T follicular helper cell (primary cell): Measurements from ENCODE around the gene MRPL36.
A peak's percentile ranks its signal among the peaks of the same experiment; 100 is the strongest.
"Not testable (repeated sequence)": the region's sequence is repeated elsewhere in the genome, so short reads cannot be mapped to it uniquely, and the experiment has no call there.

Experiments
- DNase-seq: peaks from one replicate; pipeline ENCODE4 v3.0.0-alpha.2; 2020; ENCODE audit warnings: low read depth
- total RNA-seq, 2 experiments: gene quantifications; one replicate each; lab custom pipeline; 2026; lab: John Stamatoyannopoulos, UW

MRPL36 gene
- total RNA-seq = 15.6 to 29.5 reads per million in 2 experiments

DNA sequence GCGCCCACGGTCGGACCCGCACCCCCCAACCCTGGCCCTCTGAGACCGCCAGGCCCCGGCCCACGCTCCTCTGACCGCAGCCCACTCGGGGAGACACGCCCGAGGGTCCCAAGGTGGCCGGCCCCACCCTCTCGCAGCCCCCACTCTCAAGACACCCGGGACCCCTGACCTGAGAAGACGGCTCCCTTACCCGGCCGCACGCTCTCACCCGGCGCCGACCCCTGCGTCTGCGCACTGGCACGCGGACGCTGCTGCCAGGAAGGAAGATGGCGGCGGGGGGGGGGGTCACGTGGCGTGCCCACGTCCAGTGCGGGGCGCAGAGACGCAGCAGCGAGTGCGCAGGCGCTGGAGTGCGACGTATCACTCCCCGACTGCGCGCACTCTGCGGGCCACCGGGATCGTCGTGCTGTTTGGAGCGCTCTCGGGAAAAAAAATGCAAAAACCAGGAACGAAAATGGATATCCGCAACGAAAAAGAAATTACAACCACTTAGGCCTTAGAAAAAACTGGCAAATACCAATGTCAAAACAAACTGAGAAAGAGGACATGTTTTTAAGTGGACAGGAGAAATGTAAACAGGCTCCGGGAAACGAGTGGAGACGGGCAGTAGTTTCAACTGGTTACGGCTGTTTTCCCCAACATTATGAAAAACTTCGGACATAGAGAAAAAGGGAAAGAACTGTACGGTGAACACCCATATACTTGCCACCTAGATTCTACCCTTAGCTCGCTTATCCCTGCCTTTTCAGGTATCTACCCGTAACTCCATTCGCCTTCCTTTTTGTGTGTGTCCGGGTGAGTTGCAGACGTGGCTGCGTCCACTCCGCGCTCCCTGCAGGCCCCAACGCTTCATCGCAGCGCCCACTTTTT is at the start of gene MRPL36:
TSS of gene MRPL36 (minus strand) at position 236 of the 870 bp plus-strand sequence. CDS start 902 bp downstream, outside the sequence.
- DNase-seq = peak; percentile 87

DNA sequence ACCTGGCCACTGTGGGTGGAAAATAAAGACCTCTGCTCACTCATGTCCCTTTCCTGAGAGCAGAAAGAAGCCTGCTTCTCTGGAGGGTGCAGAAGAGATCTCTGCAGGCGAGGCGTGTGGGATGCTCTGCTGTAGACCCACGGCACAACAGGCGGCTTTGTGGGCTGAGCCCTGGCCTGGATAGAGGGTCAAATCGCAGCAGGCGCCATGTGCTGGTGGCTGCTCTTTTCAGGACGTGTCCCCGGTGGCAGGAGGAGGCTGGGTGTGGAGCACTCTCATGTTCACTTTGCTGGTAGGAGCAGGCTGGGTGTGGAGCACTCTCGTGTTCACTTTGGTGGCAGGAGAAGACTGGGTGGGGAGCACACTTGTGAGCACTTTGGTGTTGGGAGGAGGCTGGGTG is 48.0 kb upstream of the MRPL36 start:
- no peak for DNase-seq

DNA sequence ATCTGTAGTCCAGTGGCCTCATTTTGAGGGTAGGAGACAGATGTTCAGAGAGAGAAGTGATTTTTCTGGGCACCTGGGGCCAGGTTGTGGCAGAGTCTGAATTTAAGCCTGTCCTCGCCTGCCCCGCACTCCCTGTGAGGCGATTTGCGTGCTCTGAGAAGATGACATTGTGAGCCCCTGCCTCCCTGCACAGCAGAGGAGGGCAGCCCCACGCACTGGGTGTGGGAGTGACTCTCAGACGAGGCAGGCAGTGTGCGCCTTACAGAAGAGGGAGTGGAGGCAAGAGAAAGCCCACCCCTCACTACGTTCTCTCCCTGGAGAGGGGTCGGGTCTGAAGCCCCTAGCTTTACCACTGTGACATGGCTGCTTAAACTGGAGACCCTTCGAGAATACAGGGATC is 47.4 kb upstream of the MRPL36 start:
- no peak for DNase-seq

DNA sequence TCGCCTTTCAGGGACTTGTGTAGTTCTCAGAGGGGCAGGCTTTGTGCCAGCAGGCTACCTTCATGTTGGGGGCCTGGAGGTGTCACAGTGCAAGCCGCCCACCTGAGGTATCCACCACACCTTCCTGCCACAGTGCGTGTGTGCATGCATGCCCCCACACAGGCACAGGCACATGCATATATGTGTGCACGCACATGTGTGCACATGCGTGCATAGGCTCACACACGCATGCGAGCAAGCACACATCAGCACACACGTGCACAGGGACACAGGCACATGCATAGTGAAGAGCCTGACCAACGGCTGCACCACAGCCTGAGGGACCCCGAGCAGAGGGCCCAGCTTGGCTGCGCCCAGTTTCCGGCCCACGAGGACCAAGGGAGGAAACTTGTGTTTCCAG is 46.9 kb upstream of the MRPL36 start:
- no peak for DNase-seq

DNA sequence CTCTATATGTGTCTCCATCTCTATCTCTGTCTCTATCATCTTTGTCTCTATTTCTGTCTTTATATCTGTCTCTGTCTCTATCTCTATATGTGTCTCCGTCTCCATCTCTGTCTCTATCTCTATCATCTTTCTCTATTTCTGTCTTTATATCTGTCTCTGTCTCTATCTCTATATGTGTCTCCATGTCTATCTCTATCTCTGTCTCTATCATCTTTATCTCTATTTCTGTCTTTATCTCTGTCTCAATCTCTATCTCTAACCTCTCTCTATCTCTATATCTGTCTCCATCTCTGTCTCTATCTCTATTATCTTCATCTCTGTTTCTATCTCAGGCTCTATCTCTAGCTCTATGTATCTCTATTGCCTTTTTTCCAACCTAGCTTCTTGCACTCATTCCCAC is 46.1 kb upstream of the MRPL36 start:
- DNase-seq = no peak

DNA sequence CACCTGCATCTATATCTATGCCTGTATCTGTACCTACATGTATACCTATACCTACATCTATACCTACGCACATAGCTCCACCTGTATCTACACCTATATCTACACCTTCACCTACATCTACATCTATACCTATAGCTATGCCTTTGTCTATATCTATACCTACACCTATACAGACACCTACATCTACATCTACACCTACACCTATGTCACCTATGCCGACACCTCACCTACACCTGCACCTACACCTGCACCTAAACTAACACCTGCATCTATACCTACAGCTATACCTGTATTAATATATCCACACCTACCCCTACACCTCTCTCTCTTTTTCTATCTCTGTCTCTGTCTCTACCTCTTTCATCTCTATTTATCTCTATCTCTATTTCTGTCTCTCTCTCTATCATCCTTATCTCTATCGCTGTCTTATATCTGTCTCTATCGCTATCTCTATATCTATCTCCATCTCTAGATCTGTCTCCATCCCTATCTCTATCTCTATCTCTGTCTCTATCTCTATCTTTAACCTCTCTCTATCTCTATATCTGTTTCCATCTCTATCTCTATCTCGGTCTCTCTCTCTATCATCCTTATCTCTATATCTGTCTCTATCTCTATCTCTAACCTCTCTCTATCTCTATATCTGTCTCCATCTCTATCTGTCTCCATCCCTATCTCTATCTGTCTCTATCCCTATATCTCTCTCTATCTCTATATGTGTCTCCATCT is 45.2 kb upstream of the MRPL36 start:
- no peak for DNase-seq

DNA sequence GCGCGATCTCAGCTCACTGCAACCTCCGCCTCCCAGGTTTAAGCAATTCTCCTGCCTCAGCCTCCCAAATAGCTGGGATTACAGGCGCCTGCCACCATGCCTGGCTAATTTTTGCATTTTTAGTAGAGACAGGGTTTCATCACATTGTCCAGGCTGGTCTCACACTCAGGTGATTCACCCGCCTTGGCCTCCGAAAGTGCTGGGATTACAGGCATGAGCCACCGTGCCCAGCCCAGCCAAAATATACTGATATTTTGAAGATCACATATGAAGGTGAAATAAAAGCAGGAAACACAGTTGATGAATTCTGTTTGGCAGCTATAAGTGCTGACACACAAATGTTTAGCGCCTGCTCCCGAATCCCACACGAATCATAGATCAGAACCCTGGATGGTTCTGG is 44.1 kb upstream of the MRPL36 start:
- DNase-seq = not testable (repeated sequence)

DNA sequence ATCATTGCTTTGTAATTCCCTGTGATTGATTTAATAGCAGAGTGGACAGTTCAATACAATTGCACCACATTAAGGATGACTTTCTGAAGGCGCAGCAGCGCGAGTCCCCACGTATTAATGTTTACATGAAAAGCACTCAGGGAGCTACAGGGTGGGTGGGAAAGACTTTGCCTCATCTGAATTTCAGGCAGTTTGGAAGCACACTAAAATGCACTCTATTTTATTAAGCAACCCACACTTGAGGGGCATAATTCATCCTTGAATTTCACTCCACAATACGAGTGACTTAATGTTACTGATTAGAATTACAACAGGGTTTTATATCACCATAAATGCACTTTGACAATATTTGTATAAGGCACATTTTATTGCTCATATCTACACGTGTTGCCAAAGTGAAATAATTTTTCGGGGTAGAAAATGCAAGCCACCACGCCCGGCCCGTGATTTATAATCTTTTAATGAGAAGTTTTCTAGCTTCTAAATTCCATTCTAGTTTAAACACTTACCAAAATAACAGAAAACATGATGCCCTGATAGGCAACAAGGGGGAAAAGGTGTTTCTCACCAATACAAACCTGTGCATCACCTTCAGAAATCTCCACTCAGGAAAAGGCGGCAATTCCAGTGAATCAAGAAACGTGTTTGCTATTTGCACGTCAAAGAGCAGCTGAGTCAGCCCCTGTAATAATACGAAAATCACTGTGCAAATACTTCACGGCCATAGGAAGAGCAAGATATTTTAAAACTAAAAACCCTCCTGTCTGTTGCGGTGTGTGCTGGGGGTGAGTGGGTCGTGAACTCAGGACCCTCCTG is 42.6 kb upstream of the MRPL36 start:
- no peak for DNase-seq

DNA sequence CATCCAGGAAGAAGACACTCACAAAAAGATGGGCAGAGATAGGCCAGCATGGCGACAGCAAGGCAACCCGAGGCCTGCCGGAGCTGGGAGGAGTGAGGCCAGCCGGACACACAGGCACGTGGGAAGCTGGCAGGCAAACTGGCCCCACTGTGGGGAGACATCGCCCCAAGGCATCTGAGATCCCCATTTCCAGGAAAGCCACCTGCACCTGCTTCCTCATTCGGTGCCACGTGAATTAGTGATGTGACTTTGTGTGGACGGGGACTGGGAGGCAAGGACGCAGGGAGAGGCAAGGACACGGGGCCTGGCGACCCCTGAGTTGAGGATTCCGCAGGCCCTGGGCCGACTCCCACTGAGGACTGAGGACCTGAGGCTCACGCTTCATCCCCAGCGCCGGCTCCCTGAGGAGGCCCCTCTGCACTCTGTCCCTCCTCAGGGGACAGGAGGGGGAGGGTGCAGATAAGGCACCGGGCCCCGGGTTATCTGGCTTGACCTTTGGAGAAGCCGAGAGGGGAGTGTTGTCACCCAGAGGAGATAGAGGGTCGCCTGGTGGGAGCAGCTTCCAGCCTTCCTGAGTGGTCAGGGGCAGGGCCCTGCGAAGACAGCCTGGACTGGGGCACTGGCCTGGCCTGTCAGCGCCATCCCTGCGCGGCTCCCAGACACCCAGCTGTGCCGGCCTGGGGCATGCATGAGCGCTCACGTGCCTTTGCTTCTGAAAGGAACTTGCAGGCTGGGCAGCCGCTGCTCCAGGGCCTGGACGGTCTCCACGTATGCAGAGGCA is 41.3 kb upstream of the MRPL36 start:
- DNase-seq = no peak

DNA sequence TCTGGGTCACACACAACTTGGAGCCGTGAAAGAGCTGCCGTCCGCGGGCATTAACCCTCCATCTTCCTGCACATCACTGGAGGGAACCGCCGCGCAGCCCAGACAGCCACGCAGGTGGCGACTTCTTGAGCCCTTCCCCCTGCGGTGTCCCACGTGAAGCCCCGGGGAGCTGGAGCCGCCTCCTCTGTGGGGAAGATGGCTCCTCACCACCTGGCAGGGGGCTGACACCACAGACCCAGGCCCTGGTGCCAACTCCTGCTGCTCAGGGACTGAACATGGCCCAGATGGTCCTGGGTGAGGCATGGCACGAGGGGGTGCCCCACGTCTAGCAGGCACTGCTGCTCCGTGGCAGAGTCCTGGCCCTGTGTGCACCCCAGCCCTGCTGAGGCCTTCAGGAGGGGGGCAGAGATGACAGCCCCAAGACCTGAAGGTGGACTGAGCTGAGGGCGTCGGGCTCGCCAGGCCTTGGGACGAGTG is 40.5 kb upstream of the MRPL36 start:
- DNase-seq = no peak

DNA sequence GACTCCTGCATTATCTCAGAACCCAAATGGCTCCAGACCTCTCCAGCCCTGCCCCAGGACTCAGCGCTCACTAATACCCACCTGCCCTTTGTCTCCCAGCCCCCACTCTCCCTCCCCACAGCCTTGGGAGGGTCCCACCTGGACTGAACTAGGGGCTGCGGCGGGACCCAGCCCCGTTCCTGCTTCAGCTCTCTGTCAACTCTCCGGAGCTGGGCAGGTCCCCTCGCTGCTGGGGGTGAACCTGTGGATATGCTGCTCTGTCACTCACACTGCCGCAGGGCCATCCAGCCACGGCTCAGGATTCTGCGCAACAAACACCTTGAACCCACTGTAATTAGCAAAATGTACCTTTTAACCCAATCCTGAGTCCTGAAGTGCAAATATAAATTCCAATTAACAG is 38.4 kb upstream of the MRPL36 start:
- DNase-seq = no peak

DNA sequence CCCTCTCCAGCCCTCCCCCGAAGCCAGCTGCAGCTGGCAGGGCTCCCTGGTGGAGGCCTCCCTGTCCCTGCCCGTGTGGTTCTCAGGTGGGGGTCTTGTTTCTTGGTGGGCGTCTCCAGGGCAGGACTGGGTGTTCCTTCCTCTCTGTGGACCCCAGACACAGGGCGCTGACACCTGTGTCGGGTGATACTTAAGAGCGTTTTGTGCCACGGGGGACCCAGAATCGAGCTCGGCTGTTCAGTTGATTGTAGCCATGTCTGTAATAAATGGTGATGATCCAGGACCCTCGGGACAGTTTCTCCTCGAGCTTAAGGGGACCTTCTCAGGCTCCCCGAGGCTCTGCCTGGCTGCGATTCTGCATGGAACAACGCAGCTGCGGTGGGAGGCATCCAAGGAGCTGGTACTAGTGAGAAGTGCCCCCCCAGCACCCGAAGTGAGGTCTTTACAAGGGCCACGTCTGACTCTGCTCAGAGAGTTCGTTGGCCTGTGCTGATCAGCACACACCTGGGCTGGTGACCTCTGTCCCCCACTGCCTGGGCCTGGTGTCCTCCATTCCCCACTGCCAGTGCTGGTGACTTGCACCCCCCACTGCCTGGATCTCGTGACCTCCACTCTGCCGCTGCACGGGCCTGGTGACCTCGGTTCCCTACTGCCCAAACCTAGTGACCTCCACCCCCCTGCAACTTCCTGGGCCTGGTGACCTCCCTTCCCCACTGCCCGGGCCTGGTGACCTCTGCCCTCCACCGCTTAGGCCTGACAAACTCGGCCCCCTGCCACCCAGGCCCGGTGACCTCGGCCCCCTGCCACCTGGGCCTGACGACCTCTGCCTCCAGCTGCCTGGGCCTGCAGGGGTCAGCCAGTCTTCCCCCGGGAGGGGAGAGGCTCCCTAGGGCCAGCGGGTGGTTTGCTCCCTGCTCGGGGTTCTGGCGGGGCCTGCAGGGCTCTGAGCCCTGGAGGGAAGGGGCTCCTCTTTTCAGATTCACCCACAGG is 37.5 kb upstream of the MRPL36 start:
- DNase-seq = no peak

DNA sequence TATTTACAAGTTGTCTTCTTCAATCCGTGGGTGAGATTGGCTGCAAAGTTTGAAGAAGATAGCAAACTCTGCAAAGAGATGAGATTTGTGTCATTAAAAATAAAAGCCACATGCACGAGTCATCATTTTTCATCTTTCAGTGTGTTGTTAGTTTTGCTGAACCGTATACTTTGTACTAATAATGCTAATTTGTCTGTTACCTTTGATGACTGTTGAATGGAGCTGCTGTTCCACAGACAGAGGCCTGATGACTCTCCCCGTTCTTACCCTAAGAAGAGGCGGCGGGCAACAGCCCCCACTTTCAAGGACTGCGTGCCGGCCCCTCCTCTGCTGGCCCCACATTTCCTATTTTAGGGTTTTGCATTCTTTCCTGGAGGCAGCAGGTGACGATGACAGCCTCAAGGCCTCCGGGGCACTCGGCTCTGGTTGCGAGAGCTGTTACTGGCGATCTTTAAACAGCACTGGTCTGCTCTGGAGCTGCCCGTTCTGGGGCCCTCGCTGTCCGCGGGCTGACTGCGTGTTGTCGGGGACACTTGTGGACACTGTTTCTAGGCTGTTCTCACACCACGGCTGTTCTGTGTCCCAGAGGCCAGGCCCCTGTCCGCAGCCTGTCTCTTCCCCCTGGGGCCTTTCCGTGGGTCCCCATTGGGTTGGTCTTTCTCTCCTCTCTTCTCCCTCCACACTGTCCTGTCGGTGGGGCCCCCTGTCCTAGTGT is 36.7 kb upstream of the MRPL36 start:
- DNase-seq = no peak

DNA sequence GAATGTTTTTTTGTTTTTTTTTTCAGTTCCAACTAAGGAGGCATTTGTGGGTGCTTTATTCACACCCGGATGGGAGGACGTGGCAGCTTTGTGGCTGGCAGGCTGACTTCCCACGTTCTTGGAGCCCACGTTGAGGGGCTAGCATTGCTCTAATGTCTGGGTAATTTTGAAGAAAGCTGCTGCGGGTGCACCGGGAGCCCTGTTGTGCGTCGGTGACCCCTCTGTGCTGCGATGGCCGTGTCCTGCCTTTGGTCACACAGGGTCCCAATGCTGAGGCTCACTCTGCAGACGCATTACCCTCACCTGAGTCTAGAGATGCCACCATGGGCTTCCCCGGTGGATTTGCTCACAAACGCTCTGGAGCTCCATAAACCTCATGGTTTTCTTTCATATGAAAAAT is 35.8 kb upstream of the MRPL36 start:
- DNase-seq = no peak

DNA sequence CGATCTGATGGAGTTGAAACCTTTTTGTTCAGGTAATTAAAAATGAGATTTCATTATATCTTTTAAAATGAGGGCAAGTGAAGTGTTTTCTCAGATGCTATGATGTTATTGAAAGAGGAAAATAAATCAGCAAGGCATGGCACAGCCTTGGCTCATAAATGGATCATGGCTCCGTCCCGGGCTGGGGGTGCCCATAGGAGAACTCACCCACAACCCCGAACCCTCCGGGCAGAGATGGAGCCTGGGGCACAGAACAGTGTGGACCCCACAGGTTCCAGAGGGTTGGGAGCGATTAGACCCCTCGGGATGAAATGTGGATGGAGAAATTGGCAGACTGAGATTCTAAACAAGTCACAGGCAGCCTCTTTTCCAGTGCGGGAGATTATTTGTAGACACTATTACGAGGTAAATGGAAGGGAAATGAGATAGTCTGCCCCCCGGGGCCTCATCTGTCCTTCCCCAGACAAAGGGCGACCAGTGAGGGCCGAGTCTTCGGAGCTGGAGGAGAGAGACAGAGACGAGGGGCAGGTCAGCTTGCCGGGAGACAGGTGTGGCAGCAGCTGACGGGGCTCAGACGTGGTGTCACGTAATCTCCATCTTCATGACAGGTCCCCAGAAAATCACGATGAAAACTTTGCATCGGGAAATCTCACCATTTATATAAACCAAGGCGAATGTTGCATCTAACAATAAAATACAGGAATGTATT is 35.2 kb upstream of the MRPL36 start:
- no peak for DNase-seq

DNA sequence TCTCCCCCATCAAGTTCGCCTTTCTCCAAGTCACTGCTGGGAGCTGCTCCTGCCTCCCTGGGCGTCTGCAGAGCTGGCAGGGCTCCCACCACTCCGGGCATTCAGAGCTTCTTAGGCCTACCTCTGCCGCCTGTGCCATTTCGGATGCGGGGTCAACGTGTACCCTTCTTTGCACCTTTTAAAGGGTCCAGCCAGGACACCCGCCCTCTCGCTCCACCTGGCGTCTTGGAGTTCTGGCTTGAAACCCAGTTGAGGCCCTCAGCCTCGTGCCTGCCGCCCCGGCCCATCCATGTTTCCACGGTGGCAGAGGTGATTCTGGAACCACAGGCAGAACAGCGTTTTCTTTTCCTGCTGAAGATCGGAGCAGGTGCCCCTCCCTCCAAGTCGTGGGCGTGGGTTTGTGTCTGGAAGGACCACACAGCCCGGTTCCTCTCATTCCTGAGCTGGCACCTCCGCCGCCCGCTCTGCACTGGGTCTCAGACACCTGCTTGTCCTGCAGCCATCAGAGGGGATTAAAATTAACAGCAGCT is 34.5 kb upstream of the MRPL36 start:
- DNase-seq = no peak

DNA sequence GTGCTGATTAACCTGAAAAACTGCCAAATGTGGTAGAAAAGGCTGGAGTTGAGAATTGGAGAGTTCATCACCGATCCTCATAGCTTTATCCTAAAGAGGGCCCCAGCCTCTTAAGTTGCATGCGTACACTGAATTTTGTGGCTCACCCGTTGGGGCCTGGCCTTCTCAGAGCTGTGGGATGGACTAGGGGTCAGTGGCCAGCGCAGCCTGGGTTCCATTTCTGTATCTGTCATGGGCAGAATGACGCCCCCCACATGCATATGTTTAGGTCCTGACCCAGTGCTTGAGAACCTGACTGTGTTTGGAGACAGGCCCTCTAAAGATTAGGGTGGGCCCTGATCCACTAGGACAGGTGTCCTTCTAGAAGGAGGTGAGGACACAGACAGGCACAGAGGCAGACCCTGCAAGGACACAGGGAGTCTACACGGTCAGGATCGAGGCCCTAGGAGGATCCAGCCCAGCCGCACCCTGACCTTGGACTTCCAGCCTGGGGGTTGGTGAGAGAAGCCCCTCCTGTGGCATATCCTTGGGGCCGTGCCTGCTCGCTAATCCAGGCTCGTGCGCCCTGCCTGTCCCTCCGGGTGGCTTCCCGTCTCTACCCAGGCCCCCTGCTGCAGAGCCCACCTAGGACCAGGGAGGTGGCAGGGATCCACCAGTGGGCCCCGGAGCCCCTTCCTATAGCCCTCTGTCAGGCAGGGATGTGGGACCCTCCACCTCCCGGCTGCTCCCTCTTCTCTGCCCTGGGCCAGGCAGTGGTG is 33.8 kb upstream of the MRPL36 start:
- no peak for DNase-seq
